CD4-positive, alpha-beta T cell treated with Interleukin-15 for 4 hours (primary cell): ENCODE data around the gene UQCC2.

Source experiments
- DNase-seq: peaks from one replicate; pipeline ENCODE4 v3.0.0-alpha.2; 2020; ENCODE audit warnings: low spot score

The UQCC2 gene

GRCh38 chr6:33725222-33725621 is 13.7 kb upstream of the UQCC2 start:
- DNase-seq, result no peak

GRCh38 chr6:33724102-33725023 is 12.9 kb upstream of the UQCC2 start:
- no peak for DNase-seq

- no peak for DNase-seq
Observed at GRCh38 chr6:33723371-33724085, 12.0 kb upstream of the UQCC2 start.

GRCh38 chr6:33722103-33722623 is 10.7 kb upstream of the UQCC2 start:
- DNase-seq, result no peak

GRCh38 chr6:33721508-33721907 is 10.0 kb upstream of the UQCC2 start:
- no peak for DNase-seq

GRCh38 chr6:33720998-33721397 is 9.5 kb upstream of the UQCC2 start:
- DNase-seq, result no peak

- DNase-seq, result no peak
Observed at GRCh38 chr6:33719326-33719987, 8.0 kb upstream of the UQCC2 start.

GRCh38 chr6:33718713-33719112 is 7.2 kb upstream of the UQCC2 start:
- no peak for DNase-seq

GRCh38 chr6:33717934-33718455 is 6.5 kb upstream of the UQCC2 start:
- no peak for DNase-seq

- DNase-seq, result no peak
Observed at GRCh38 chr6:33716890-33717632, 5.6 kb upstream of the UQCC2 start.

- no peak for DNase-seq
Observed at GRCh38 chr6:33716379-33716778, 4.9 kb upstream of the UQCC2 start.

GRCh38 chr6:33714385-33715040 is 3.0 kb upstream of the UQCC2 start:
- no peak for DNase-seq

- DNase-seq, result no peak
Observed at GRCh38 chr6:33713786-33714185, 2.3 kb upstream of the UQCC2 start.

GRCh38 chr6:33712914-33713313 is 1.4 kb upstream of the UQCC2 start:
- DNase-seq, result no peak

GRCh38 chr6:33710296-33711121 is 991 bp downstream of the UQCC2 start:
- peak; percentile 7 for DNase-seq

- DNase-seq, result no peak
Observed at GRCh38 chr6:33709605-33710295, 1.8 kb downstream of the UQCC2 start.

- DNase-seq, result no peak
Observed at GRCh38 chr6:33708516-33709204, 2.8 kb downstream of the UQCC2 start.

- no peak for DNase-seq
Observed at GRCh38 chr6:33707771-33708170, 3.7 kb downstream of the UQCC2 start.
